Left cardiac atrium (tissue), 4 donors: ENCODE results near the gene RMC1. TPM values are rescaled to one million over a fixed set of nuclear protein-coding genes. Genes with fewer than 3 reads are reported as not detected.

Experiments used
- ATAC-seq, 2 donors: fragments of 200-7000 bp; cut with Tn5 transposase; one replicate each; pipeline ENCODE4 v1.9.1; 2020; ENCODE audit warnings: mild to moderate bottlenecking in 2 of 2, moderate library complexity in 2 of 2
- DNase-seq: peaks from one replicate; pipeline ENCODE4 v3.0.0-alpha.2; 2020
- intact Hi-C, 2 donors: fragments of 100-400 bp; cut with DNase I; formaldehyde crosslinking; loops; one replicate each; pipeline versions ENCODE4 v1.14.1 to v1.15.1; 2022 to 2023
- total RNA-seq, 2 donors: library from RNA; stranded (reverse); fragmentation: NEBNext Ultra II Directional; extraction: Animal tissue kit (Norgen Biotek cat#: 25700); gene quantifications; one replicate each; pipeline ENCODE4 v1.2.1, GENCODE V29; 2021
- donor health status: DM: no; HTN: yes; CAD: no.
- donor health status: DM: no; HTN: yes; CAD: no; lungs with severe emphysema.
- donor health status: DM: yes; HTN: yes; CAD: no.
- donor health status: Dilated cardiomyopathy.

The RMC1 gene
- total RNA-seq, 2 donors from 2014 or later = 12.8 to 18.6 TPM

DNA sequence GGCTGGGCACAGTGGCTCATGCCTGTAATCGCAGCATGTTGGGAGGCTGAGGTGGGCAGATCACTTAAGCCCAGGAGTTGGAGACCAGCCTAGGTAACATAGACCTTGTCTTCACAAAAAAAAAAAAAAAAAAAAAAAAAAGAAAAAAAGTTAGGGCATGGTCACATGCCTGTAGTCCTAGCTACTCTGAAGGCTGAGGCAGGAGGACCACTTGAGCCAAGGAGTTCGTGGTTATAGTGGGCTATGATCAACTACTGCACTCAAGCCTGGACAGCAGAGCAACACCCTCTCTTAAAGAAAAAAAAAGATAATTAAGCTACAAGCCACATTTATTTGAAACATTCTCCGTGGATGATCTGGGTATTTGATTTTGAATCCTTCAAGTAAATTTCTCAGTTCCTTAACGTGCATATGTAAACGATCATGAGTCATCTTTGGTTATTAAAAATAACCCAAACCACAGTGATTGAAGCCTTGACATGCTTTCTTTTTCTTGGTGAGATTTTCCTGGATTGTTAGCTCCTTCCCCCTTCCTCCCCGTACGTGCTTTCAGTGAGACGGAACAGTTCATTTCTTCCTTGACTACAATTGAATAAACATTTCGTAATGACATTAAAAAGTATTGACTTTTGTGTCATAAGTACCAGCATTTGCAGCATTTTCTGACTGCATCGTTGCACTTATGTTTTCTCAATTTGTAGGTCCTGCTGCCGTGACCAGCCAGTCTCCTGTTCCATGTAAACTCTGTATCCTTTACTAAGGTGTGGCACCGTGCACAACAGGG is 20.3 kb downstream of the RMC1 start:
- intact Hi-C loops = loop anchor here in 1 of 2 donors (10.0 kb wide), 1 partner anchor 291 kb away; no protein-coding TSS in a partner anchor
- ATAC-seq = no peak

GRCh38 chr18:23524213-23524707 is 20.9 kb downstream of the RMC1 start:
- ATAC-seq (no peak), DNase-seq (no peak)
- intact Hi-C loops = loop anchor here in 1 of 2 donors (10.0 kb wide), 1 partner anchor 291 kb away; no protein-coding TSS in a partner anchor

More for the DNA sequence above, 20.3 kb downstream of the RMC1 start:
- no peak for DNase-seq

DNA sequence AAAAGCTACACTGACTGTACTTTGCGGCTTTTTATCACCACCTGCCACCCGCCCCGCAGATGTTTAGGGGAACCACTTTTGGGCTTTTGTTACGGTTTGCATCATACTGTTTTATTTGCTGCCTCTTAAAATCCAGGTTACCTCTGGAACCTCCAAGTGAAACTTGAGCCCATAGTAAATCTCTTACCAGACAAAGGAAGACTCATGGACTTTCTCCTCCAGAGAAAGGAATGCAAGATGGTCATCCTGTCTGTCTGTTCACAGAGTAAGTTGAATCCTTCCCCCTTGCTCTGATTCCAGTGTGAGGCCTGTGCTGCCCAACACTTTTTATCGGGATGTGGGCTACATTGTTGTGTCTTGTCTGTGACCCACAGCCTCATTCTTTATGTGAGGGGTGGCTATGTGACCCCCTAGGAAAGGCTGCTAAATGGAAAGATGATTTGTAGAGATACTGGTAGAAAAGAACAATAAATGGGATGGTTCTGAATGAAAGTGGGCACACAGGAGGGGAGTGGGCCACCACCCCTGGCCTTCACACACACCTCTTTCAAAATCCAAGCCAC is 23.3 kb downstream of the RMC1 start:
- intact Hi-C loops = loop anchor here in 1 of 2 donors (10.0 kb wide), 1 partner anchor 288 kb away; no protein-coding TSS in a partner anchor
- no peak for ATAC-seq
- DNase-seq = no peak

DNA sequence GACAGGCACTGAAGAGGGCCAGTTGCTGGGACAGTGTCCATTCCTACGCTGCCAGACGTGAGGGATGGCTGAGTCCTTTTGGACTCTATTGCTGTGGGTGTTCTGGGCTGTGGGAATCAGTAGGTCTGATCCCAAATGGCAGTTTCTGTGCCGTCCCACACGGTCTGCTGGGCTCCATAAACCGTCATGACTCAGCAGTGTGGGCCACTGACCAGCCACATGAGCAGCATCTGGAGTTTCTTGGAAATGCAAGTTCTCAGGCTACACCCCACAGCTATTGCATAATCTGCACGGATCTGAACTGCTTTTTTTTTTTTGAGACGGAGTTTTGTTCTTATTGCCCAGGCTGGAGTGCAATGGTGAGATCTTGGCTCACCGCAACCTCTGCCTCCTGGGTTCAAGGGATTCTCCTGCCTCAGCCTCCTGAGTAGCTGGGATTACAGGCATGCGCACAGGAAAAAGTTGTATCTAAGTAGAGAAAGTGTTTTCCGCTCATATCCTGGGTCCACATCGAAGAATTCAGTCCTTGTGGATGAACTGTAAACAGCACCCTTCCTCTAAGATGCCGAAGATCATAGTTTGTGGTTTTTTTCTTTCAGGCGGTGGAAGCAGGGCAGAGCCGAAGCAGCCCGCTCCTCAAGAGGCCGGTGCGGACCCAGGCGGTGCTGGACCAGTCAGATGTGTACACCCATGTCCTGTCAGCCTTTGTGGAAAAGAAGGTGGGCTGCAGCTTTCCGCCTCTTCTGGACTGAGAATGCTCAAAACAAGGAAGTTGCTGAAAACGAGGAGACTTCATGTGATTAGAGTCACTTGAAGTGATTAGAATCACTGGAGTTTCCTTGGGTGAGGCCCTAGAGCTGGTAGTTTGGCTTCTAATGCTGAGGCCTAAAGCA is 25.5 kb downstream of the RMC1 start:
- DNase-seq (peak; percentile 73), ATAC-seq (peak; percentile 48 to 88)
- intact Hi-C loops = loop anchor here in 1 of 2 donors (10.0 kb wide), 1 partner anchor 286 kb away; no protein-coding TSS in a partner anchor

- intact Hi-C loops = loop anchor here in 1 of 2 donors (10.0 kb wide), 1 partner anchor 285 kb away; no protein-coding TSS in a partner anchor
- peak in 1 of 2 donors; percentile 13 for ATAC-seq
- no peak for DNase-seq
These were observed 26.3 kb downstream of the RMC1 start for GRCh38 chr18:23529604-23530003.

- no peak for DNase-seq
- intact Hi-C loops = no loop called here
- no peak for ATAC-seq
These were observed 26.9 kb downstream of the RMC1 start for GRCh38 chr18:23530195-23530594.

DNA sequence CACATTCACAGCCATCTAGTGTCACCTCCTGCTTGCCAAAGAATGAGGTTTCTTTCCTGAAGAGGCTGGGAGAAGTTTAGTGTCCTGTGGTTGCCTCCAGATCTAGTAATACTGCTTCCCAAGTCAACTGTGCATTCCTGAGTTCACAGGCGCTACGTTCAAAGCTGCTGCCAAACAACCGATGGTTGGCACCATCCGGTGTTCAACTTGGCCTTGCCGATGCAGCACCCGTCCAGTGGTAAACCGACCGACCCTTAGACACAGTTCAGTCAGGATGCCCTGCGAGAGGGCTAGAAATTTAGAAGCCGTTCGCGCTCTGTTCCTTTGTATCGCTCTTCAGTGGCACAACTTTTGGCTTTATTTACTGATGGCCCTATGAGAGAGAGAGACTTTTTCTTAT is 28.6 kb downstream of the RMC1 start:
- ATAC-seq (peak; percentile 41 to 81), DNase-seq (no peak)
- intact Hi-C loops = no loop called here

DNA sequence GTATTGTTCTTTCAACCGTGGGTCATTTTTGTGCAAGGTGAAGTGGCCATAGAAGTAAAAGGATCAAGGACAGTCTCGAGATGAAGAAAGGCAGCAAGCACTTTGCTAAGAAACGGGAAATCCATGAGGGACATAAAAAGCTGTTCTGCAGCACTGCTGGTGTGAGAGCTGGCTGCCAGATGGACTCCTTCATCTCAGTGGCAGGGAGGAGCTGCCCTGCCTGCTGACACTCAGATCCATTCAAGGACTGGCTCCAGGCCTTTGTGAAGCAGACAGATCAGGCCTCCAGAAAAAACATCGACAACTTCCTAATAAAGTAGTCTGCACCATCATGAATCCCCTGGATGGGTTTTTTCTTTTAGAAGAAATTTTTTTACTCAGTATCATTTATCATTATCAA is 29.5 kb downstream of the RMC1 start:
- intact Hi-C loops = no loop called here
- ATAC-seq (peak; percentile 56 to 67), DNase-seq (no peak)

DNA sequence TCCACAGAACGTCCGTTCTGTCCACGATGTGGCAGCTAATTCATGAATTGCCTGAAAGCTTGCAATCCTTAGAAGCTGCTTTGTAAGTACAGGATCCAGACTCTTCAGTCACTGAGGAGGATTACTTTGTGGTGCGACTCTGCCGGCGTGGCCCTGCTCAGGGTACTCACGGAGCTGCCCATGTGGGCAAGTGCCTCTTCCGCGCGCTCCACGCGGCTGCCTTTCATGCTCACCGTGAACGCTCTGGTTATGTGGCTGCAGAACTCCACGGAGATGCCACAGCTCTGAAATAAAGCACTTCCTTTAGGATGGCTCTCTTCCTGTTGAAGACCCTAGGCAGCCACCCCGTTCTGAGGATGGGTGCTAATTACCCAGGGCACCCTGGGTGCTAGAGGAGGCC is 31.0 kb downstream of the RMC1 start:
- ATAC-seq (no peak), DNase-seq (no peak)
- intact Hi-C loops = no loop called here

- intact Hi-C loops = no loop called here
- DNase-seq (no peak), ATAC-seq (no peak)
These were observed 32.9 kb downstream of the RMC1 start for GRCh38 chr18:23536204-23536603.

GRCh38 chr18:23537274-23537673 is 34.0 kb downstream of the RMC1 start:
- intact Hi-C loops = no loop called here
- no peak for DNase-seq
- no peak for ATAC-seq

DNA sequence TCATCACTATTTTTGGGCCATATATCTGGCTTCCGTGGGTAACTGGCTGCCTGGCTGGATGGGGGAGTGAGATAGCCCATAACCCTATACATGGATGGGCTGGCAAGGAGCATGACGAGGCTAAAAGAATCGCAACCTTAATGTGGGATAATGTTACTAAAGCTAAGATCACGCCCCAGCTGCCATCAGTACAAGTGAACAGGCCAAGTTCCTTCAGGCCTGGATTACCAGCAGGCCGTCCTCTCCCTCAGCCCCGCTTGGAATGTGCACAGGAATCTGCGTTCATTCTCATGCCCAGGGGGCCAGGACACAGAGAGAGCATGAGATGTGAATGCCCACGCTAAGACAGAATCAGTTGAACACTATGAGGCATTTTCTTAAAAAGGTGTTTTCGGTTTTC is 34.7 kb downstream of the RMC1 start:
- no peak for ATAC-seq
- intact Hi-C loops = no loop called here
- DNase-seq = no peak

GRCh38 chr18:23538870-23539269 is 35.6 kb downstream of the RMC1 start:
- no peak for DNase-seq
- ATAC-seq = no peak
- intact Hi-C loops = no loop called here

DNA sequence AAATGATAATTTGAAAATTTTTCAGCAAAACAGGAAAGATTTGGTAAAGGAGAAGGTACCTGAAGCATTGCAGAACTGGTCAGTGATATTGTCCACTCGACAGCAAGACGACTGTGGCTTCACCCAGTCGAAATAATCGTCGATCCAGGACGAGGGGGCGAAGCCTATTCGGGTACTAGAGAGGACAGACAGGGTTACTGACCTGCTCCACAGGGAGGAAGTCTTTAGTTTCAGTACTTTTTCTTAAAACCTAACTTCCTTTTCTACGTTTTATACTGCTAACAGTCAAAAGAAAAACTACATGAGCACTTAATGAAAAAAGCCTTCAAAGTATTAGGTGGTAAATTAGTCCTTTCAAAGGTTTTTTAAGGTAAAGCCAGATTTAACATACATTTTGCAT is 36.0 kb downstream of the RMC1 start:
- intact Hi-C loops = no loop called here
- no peak for DNase-seq
- no peak for ATAC-seq

DNA sequence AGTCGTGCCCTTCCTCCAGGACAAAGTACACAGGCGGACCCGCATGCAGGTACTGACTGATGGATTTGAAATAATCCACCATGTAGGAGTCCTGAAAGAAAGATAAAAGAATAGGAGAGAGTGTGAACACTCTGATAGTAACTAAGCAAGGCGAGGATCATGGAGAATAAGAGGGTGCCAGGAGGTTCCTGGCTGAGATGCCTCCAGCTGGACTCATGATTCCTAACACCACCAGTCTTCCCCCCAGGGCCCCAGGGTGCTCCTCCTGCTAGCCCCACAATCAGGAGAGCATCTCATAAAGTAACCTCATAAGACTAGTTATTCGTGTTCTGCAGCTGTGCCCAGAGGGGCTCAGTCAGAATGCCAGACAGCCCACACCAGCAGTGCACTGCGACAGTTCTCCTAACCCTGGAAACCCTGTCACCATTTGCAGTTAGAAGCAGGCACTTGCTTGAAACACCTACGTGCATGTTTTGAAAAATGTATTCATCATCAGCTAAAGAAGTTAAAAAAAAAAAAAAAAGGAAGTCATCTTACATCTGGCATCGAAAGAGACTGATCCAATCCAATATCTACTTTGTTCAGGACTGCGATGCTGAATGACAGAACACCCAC is 36.7 kb downstream of the RMC1 start:
- ATAC-seq (peak in 1 of 2 donors; percentile 8), DNase-seq (no peak)
- intact Hi-C loops = no loop called here

DNA sequence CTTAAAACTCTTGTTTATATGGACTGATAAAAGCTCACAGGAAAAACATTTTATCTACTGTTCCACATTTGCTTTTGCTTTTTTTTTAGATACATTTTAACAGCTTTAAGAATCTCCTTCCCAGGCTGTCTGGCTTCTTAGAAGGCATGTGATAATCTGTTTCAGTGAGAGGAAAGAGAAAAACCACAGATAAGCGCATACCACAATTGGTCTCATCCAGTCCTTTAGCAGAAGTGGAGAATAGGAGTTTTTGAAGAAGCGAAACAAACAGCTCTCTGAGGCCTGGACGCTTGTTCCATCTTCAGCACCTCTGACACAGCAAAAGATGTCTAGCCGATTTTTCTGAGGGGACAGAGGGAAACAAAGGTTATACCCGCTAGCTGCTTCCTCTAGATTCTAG is 37.6 kb downstream of the RMC1 start:
- ATAC-seq (peak; percentile 49 to 73), DNase-seq (no peak)
- intact Hi-C loops = no loop called here

DNA sequence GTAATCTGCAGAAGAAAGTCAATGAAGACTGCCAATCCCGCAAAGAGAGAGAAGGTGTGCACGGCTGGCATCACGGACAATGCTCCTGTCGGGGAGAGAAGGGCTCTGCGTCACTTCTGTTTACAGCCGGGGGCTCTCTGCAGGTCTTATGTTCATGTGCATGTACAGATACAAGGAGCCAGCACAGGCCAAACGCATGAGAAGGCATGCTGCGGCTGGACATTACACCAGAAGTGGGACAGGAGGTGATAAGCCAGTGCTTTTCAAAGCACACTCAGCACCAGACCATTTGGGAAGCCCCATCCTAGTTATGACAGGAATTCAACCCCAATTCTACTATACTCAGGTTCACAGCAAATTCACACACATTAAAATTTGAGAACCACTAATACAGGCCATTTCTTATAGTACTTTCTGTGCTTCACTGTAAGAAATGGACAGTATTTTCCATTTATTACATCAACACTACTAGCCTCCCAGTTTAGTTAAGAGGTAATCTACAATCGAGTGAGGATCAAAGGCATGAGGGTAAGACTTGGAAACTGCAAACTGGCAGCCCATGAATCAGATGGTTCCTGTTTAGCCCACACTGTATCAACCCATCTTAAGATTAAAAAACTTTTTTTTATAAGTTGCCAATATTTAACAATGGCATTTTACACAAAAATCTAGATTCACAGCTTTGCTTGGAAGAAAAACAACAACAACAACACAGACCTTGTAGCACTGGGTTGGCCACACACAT is 38.2 kb downstream of the RMC1 start:
- intact Hi-C loops = no loop called here
- DNase-seq (no peak), ATAC-seq (peak; percentile 64 to 65)

GRCh38 chr18:23542461-23542860 is 39.1 kb downstream of the RMC1 start:
- ATAC-seq = no peak
- no peak for DNase-seq
- intact Hi-C loops = no loop called here
